ENCODE results near the gene ITPR1.

GRCh38 chr3:4797201-4797705, 304.1 kb downstream of the ITPR1 start:
- TF ChIP-seq CTCF (IDR thresholded peaks at IDR 0.05; ENCODE audit: insufficient read depth, low read length) = no peak
- TF ChIP-seq POLR2AphosphoS5 (IDR thresholded peaks at IDR 0.05; ENCODE audit: low read depth) = no peak
- TF ChIP-seq REST (IDR thresholded peaks at IDR 0.05; ENCODE audit: insufficient replicate concordance, low read depth) = no peak
- no peak for TF ChIP-seq GABPA (IDR thresholded peaks at IDR 0.05; ENCODE audit: low read depth)
- TF ChIP-seq SPI1 (IDR thresholded peaks at IDR 0.05; ENCODE audit: borderline replicate concordance, low read depth) = no peak

Measured in HL-60 (cell line).